GM18519 (cell line): ENCODE results near the gene ZNF354C.

Source experiments
- ATAC-seq: cut with Tn5 transposase; IDR thresholded peaks from one replicate; pipeline ENCODE4 v1.9.1; 2021; ENCODE audit warnings: mild to moderate bottlenecking, moderate library complexity; ENCODE audit not compliant: unreplicated experiment, low FRiP score

The ZNF354C gene

GRCh38 chr5:179113143-179113530, 53.0 kb downstream of the ZNF354C start:
- ATAC-seq = no peak

GRCh38 chr5:179113945-179114641, 53.9 kb downstream of the ZNF354C start:
- ATAC-seq = no peak

- no peak for ATAC-seq
Measured at GRCh38 chr5:179114756-179115155, 54.6 kb downstream of the ZNF354C start.

GRCh38 chr5:179115307-179115706, 55.1 kb downstream of the ZNF354C start:
- no peak for ATAC-seq

GRCh38 chr5:179115845-179116524, 55.8 kb downstream of the ZNF354C start:
- no peak for ATAC-seq

GRCh38 chr5:179118338-179118737, 58.2 kb downstream of the ZNF354C start:
- ATAC-seq = no peak

GRCh38 chr5:179118756-179119414, 58.7 kb downstream of the ZNF354C start:
- ATAC-seq = no peak

- ATAC-seq = no peak
Measured at GRCh38 chr5:179119415-179120170, 59.4 kb downstream of the ZNF354C start.

GRCh38 chr5:179120421-179120861, 60.3 kb downstream of the ZNF354C start:
- ATAC-seq = no peak

GRCh38 chr5:179120951-179121666, 60.9 kb downstream of the ZNF354C start:
- no peak for ATAC-seq

GRCh38 chr5:179121667-179122111, 61.5 kb downstream of the ZNF354C start:
- no peak for ATAC-seq

- ATAC-seq = no peak
Measured at GRCh38 chr5:179122411-179123108, 62.4 kb downstream of the ZNF354C start.

GRCh38 chr5:179123109-179123426, 62.9 kb downstream of the ZNF354C start:
- ATAC-seq = no peak

GRCh38 chr5:179123491-179124272, 63.5 kb downstream of the ZNF354C start:
- ATAC-seq = no peak

- ATAC-seq = no peak
Measured at GRCh38 chr5:179124273-179124852, 64.2 kb downstream of the ZNF354C start.

GRCh38 chr5:179124853-179125788, 64.9 kb downstream of the ZNF354C start:
- ATAC-seq = no peak

- no peak for ATAC-seq
Measured at GRCh38 chr5:179125789-179126505, 65.8 kb downstream of the ZNF354C start.
